Upper lobe of right lung (tissue), 1 donor: Measurements from ENCODE around the gene VWC2. TPM values are rescaled to one million over a fixed set of nuclear protein-coding genes. Genes with fewer than 3 reads are reported as not detected.

ENCODE experiments used
- ATAC-seq: fragments of 200-7000 bp; cut with Tn5 transposase; one replicate; pipeline ENCODE4 v1.9.1; 2020; ENCODE audit warnings: mild to moderate bottlenecking, moderate library complexity
- DNase-seq: peaks from one replicate; pipeline ENCODE4 v3.0.0-alpha.2; 2020
- H3K27ac ChIP-seq: fragments of 200-600 bp; one replicate; pipeline ENCODE4 v1.8.0; 2022
- H3K27me3 ChIP-seq: fragments of 200-600 bp; one replicate; pipeline ENCODE4 v1.8.0; 2022; ENCODE audit warnings: mild to moderate bottlenecking
- H3K36me3 ChIP-seq: fragments of 200-600 bp; one replicate; pipeline ENCODE4 v1.8.0; 2022
- H3K4me1 ChIP-seq: fragments of 200-600 bp; one replicate; pipeline ENCODE4 v1.8.0; 2022
- H3K4me3 ChIP-seq: fragments of 200-600 bp; one replicate; pipeline ENCODE4 v1.8.0; 2022; ENCODE audit warnings: mild to moderate bottlenecking
- H3K9me3 ChIP-seq: fragments of 200-600 bp; one replicate; pipeline ENCODE4 v1.8.0; 2022
- intact Hi-C: fragments of 100-400 bp; cut with DNase I; formaldehyde crosslinking; loops from one replicate; pipeline ENCODE4 v1.11.0; 2022
- total RNA-seq: library from RNA; stranded (reverse); fragmentation: NEBNext Ultra II Directional; extraction: Animal tissue kit (Norgen Biotek cat#: 25700); gene quantifications from one replicate; pipeline ENCODE4 v1.2.1, GENCODE V29; 2021
- TF ChIP-seq, protein P1 (sequence below): fragments of 200-600 bp; IDR thresholded peaks from one replicate; pipeline ENCODE4 v1.8.0; 2022; ENCODE audit warnings: antibody characterized with exemption
- donor health status: DM: no; HTN: yes; CAD: no; lungs with severe emphysema.

Gene VWC2
- total RNA-seq, 1 donor from 2014 or later: 0.23 TPM

DNA sequence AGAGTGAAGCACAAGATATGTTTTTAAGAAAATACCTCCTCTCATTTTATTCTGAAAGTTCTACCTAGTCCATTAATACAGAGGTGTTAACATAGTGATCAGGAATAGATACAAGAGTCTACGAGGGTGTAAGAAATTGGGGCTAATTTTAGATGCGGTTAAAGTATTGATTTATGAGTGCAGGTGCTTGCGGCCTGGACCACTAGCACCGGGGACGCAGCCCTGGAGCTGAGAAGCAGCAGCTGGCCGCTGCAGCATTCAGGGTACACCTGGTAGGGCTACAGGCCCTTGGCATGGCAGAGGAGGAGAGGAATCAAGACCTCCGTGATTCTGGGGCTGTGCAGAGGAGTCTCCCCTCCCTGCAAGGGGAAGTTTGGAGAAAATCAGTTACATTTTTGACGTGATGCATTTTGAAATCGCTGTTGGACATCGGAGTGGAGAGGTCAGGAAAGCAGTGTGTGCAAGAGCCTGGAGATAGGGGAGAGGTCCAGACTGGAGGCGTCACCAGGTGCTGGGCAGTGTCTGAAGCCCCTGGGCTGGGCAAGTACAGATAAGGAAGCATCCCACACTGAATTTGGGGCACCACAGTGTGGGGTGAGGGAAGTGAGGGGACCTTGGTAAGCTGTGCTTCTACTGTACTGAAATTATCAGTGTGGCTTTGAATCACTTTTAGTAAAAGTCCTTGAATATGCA lies 112.3 kb downstream of the VWC2 start:
- DNase-seq (no peak), ATAC-seq (no peak)
- Histone ChIP-seq H3K36me3 (no peaks in the 10 kb centered on the region), H3K4me1 (no peaks in the 10 kb centered on the region), H3K27ac (no peak overlapping the region), H3K9me3 (no peaks in the 10 kb centered on the region), H3K27me3 (no peaks in the 10 kb centered on the region), H3K4me3 (no peak overlapping the region)
- TF ChIP-seq, protein P1, sequence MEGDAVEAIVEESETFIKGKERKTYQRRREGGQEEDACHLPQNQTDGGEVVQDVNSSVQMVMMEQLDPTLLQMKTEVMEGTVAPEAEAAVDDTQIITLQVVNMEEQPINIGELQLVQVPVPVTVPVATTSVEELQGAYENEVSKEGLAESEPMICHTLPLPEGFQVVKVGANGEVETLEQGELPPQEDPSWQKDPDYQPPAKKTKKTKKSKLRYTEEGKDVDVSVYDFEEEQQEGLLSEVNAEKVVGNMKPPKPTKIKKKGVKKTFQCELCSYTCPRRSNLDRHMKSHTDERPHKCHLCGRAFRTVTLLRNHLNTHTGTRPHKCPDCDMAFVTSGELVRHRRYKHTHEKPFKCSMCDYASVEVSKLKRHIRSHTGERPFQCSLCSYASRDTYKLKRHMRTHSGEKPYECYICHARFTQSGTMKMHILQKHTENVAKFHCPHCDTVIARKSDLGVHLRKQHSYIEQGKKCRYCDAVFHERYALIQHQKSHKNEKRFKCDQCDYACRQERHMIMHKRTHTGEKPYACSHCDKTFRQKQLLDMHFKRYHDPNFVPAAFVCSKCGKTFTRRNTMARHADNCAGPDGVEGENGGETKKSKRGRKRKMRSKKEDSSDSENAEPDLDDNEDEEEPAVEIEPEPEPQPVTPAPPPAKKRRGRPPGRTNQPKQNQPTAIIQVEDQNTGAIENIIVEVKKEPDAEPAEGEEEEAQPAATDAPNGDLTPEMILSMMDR: no peak
- intact Hi-C loops: no loop called here

DNA sequence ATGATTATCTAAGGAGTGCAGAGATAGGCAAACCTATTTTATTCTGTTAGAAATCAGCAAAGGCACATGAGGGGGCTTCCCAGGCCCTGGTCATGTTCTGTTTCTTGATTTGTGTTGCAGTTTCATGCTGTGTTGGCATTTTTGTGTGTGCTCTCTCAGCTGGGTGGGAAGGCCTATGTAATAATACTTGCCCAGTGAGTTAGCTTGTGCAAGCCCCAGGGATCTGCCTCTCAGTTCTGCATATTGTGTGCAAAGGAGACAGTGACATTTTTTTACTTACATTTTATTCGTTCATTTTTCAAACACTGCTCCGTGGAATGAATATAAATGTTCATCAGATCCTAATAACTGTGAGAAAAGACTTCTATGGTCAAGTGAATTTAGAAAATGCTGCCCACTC lies 119.0 kb downstream of the VWC2 start:
- TF ChIP-seq, protein P1: no peak
- no peak for ATAC-seq
- Histone ChIP-seq H3K27ac (no peak overlapping the region), H3K4me1 (no peaks in the 10 kb centered on the region), H3K9me3 (no peaks in the 10 kb centered on the region), H3K27me3 (no peaks in the 10 kb centered on the region), H3K4me3 (no peak overlapping the region), H3K36me3 (no peaks in the 10 kb centered on the region)
- no peak for DNase-seq
- intact Hi-C loops: no loop called here

DNA sequence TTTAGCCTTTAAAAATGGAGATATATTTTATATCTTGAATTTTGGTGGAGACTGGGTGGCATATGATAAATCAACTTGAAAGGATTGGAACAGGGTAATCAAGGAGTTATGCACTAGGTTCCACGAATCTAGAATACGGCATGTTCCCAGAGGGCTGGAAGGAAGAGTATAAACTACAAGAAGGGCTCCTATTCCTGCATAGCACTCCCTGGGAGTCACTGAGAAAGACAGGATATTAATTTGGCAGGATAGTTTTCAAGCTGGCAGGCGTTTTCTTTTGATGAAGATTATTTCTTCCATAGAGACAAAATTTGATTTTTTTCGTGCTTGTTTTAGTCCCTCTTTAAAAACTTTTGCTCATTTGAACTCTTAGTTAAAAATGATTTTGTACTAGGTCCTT lies 119.7 kb downstream of the VWC2 start:
- TF ChIP-seq, protein P1: no peak
- ATAC-seq: no peak
- Histone ChIP-seq H3K9me3 (no peaks in the 10 kb centered on the region), H3K27me3 (no peaks in the 10 kb centered on the region), H3K36me3 (no peaks in the 10 kb centered on the region), H3K27ac (no peak overlapping the region), H3K4me1 (no peaks in the 10 kb centered on the region), H3K4me3 (no peak overlapping the region)
- DNase-seq: no peak
- intact Hi-C loops: no loop called here

DNA sequence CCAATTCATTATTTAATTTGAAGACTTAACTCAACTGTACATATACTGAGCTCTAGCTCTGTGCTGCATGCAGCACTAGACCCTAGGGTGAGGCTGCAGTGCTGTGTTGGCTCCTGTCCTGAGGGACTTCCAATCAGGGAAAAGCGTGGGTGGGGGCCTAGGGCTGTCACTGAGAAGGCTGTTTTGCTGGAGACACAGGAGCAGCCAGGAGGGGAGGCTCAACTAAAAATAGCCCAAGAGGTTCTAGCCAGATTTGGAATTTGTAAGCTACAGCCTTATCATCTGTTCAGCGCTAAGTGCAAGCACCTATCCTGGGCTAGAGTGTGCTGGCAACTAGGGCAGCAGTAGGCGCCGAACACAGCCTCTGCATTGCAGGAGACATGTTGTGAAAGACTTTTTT lies 121.1 kb downstream of the VWC2 start:
- no peak for ATAC-seq
- H3K36me3 ChIP-seq: no peaks in the 10 kb centered on the region
- no peak overlapping the region for H3K4me3 ChIP-seq
- TF ChIP-seq, protein P1: no peak
- H3K4me1 ChIP-seq: no peaks in the 10 kb centered on the region
- no peaks in the 10 kb centered on the region for H3K9me3 ChIP-seq
- intact Hi-C loops: no loop called here
- H3K27ac ChIP-seq: no peak overlapping the region
- H3K27me3 ChIP-seq: no peaks in the 10 kb centered on the region
- DNase-seq: no peak

DNA sequence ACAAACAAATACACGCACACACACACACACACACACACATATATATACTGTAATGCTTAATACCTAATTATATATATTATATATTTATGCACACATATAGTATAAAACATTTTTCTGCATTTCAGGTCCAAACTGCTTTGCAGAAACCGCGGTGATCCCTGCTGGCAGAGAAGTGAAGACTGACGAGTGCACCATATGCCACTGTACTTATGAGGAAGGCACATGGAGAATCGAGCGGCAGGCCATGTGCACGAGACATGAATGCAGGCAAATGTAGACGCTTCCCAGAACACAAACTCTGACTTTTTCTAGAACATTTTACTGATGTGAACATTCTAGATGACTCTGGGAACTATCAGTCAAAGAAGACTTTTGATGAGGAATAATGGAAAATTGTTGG lies 138.5 kb downstream of the VWC2 start:
- Histone ChIP-seq H3K36me3 (no peaks in the 10 kb centered on the region), H3K27ac (no peak overlapping the region), H3K27me3 (no peaks in the 10 kb centered on the region), H3K4me1 (no peaks in the 10 kb centered on the region), H3K9me3 (no peaks in the 10 kb centered on the region), H3K4me3 (no peak overlapping the region)
- DNase-seq (no peak), ATAC-seq (no peak)
- intact Hi-C loops: no loop called here
- TF ChIP-seq, protein P1: no peak

DNA sequence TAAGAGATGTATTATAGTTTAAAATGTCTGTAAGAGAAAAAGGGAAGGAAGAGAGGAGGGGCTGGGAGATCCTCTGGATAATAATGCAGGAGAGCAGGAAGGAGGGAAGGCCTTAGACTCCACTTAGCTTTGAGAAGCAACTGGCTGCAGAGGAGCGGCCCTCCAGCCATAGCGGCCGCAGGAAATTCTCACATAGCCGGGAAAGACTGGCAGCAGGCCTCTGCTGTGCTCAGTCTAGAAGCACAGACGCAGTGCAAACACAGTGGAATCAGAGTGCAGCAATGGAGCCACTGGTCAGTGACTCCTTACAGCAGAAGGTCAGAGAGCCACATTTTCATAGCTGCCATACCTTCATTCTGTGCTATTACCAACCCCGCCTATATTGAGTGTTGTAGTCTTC lies 153.3 kb downstream of the VWC2 start:
- H3K36me3 ChIP-seq: no peaks in the 10 kb centered on the region
- H3K9me3 ChIP-seq: peaks cover 2% of the 10 kb centered on the region
- no peak overlapping the region for H3K4me3 ChIP-seq
- no peaks in the 10 kb centered on the region for H3K4me1 ChIP-seq
- no peaks in the 10 kb centered on the region for H3K27me3 ChIP-seq
- no peak overlapping the region for H3K27ac ChIP-seq
- TF ChIP-seq, protein P1: no peak
- DNase-seq: no peak
- intact Hi-C loops: no loop called here
- no peak for ATAC-seq
